ENCODE measurements around the gene PSMA7.

GRCh38 chr20:62142252-62143080, 728 bp downstream of the PSMA7 start:
- TF ChIP-seq POLR2AphosphoS5 (IDR thresholded peaks at IDR 0.05) (no peak), CTCF (IDR thresholded peaks at IDR 0.05) (no peak)

Measured in transverse colon (tissue), 4 donors.